K562 (cell line): ENCODE data around the gene MGAT4D. TPM values are rescaled to one million over a fixed set of nuclear protein-coding genes. Genes with fewer than 3 reads are reported as not detected.

Experiments used
- CCAR2 ChIP-seq: fragments of 200-400 bp; formaldehyde crosslinking; IDR thresholded peaks from 2 replicates; pipeline ENCODE4 v1.6.1; 2017; ENCODE audit warnings: mild to moderate bottlenecking, low read depth, low read length
- CHD7 ChIP-seq: fragments of 200-600 bp; sonication (generic); IDR thresholded peaks from one replicate; pipeline ENCODE4 v1.6.1; 2012; ENCODE audit warnings: mild to moderate bottlenecking, low read depth, low read length, inconsistent platforms
- DMBX1 ChIP-seq: fragments of 250-450 bp; sonication (Bioruptor Pico); IDR thresholded peaks from 2 replicates; pipeline ENCODE4 v1.8.0; 2022; ENCODE audit warnings: inconsistent platforms, mild to moderate bottlenecking, moderate library complexity, borderline replicate concordance
- DPF2 ChIP-seq: fragments of 450-650 bp; IDR thresholded peaks from 2 replicates; pipeline ENCODE4 v1.6.1; 2016
- FOS ChIP-seq: IDR thresholded peaks from 3 replicates; pipeline ENCODE4 v1.6.1; 2011; ENCODE audit not compliant: insufficient read length; ENCODE audit errors: extremely low read depth
- GABPB2 ChIP-seq: fragments of 250-450 bp; sonication (Bioruptor Pico); conservative IDR thresholded peaks from 2 replicates; pipeline ENCODE4 v1.5.1; 2021; ENCODE audit warnings: mild to moderate bottlenecking
- HMG20B ChIP-seq: fragments of 250-450 bp; sonication (Bioruptor Pico); IDR thresholded peaks from 2 replicates; pipeline ENCODE4 v1.5.0; 2021; ENCODE audit warnings: mild to moderate bottlenecking
- MCM3 ChIP-seq: fragments of 450-650 bp; IDR thresholded peaks from 2 replicates; pipeline ENCODE4 v1.6.1; 2016
- MXI1 ChIP-seq: IDR thresholded peaks from 2 replicates; pipeline ENCODE4 v1.6.1; 2011; ENCODE audit warnings: low read depth, mild to moderate bottlenecking, improper control_type of control experiment, low read length
- NFIC ChIP-seq: fragments of 450-650 bp; IDR thresholded peaks from 2 replicates; pipeline ENCODE4 v1.6.1; 2017; ENCODE audit warnings: mild to moderate bottlenecking, inconsistent platforms
- PHF21A ChIP-seq: fragments of 450-650 bp; IDR thresholded peaks from 2 replicates; pipeline ENCODE4 v1.6.1; 2017; ENCODE audit warnings: low read depth, borderline replicate concordance
- RBM14 ChIP-seq: fragments of 200-400 bp; formaldehyde crosslinking; IDR thresholded peaks from 2 replicates; pipeline ENCODE4 v1.6.1; 2018; ENCODE audit warnings: low read depth, mild to moderate bottlenecking, low read length, moderate library complexity, borderline replicate concordance; ENCODE audit not compliant: insufficient read depth
- RBM34 ChIP-seq: fragments of 200-400 bp; formaldehyde crosslinking; IDR thresholded peaks from 2 replicates; pipeline ENCODE4 v1.6.1; 2018; ENCODE audit warnings: low read length, borderline replicate concordance; ENCODE audit not compliant: insufficient read depth
- TAL1 ChIP-seq: fragments of 450-650 bp; IDR thresholded peaks from 2 replicates; pipeline ENCODE4 v1.6.1; 2016; ENCODE audit warnings: mild to moderate bottlenecking
- ZBTB17 ChIP-seq: fragments of 450-650 bp; formaldehyde crosslinking; IDR thresholded peaks from 2 replicates; pipeline ENCODE4 v1.4.0; 2020; ENCODE audit warnings: mild to moderate bottlenecking
- ZBTB7A ChIP-seq: IDR thresholded peaks from 2 replicates; pipeline ENCODE4 v1.6.1; 2011; ENCODE audit warnings: low read depth, mild to moderate bottlenecking, low read length, moderate library complexity, borderline replicate concordance; ENCODE audit not compliant: control insufficient read depth
- ZC3H11A ChIP-seq: IDR thresholded peaks from 2 replicates; pipeline ENCODE4 v1.6.1; 2012; ENCODE audit warnings: low read depth, low read length, improper control_type of control experiment
- ZC3H4 ChIP-seq: sonication (generic); formaldehyde crosslinking; IDR thresholded peaks from 2 replicates; pipeline ENCODE4 v1.9.0; 2021; ENCODE audit warnings: missing genetic modification reagents, borderline replicate concordance
- ZNF347 ChIP-seq: fragments of 450-650 bp; formaldehyde crosslinking; IDR thresholded peaks from 2 replicates; pipeline ENCODE4 v1.4.0; 2020; ENCODE audit warnings: low read depth, mild to moderate bottlenecking, moderate library complexity
- ZNF780A ChIP-seq: fragments of 250-450 bp; sonication (Bioruptor Pico); IDR thresholded peaks from 2 replicates; pipeline ENCODE4 v1.5.0; 2021; ENCODE audit warnings: mild to moderate bottlenecking
- polyA plus RNA-seq, 8 experiments: library from polyadenylated mRNA; depleted of rRNA in 4 of 8; stranded (reverse) in 5 of 8; unstranded in 3 of 8; fragments of >200 nt; fragmentation: Nextera tagmentation in 2 of 8; fragmentation: Illumina TruSeq in 1 of 8; extraction: Ambion mirVana in 2 of 8; extraction: Trizol in 1 of 8; gene quantifications; 2 replicates each; pipeline versions ENCODE4 v1.2.1 to v1.2.3, GENCODE V29; 2011 to 2014; ENCODE audit warnings: inconsistent platforms in 1 of 8, missing spikeins in 1 of 8
- total RNA-seq, 7 experiments: library from RNA; depleted of rRNA in 6 of 7; stranded (reverse); fragments of >200 nt in 6 of 7; fragmentation: Illumina TruSeq in 2 of 7; extraction: Trizol in 2 of 7; gene quantifications; 2 replicates each; pipeline versions ENCODE4 v1.2.1 to v1.2.3, GENCODE V29; 2011 to 2021; ENCODE audit warnings: low replicate concordance in 1 of 7

Gene MGAT4D
- total and polyA plus RNA-seq, 9 of the 15 experiments (the other 6 are each of a cell fraction or from before 2014, with no cell fraction given): not detected

- TF ChIP-seq CHD7 (no peak), ZC3H11A (no peak), ZC3H4 (CRISPR knock-in tag) (no peak), ZBTB7A (no peak), MXI1 (no peak), RBM14 (no peak), CCAR2 (no peak), DMBX1 (CRISPR knock-in tag) (no peak), TAL1 (no peak), PHF21A (no peak), FOS (no peak), ZNF347 (CRISPR knock-in tag) (no peak), DPF2 (no peak), ZBTB17 (no peak), NFIC (no peak), GABPB2 (CRISPR knock-in tag) (no peak), HMG20B (no peak), ZNF780A (CRISPR knock-in tag) (no peak), MCM3 (no peak), RBM34 (no peak)
Measured at GRCh38 chr4:140427919-140428471, 70.1 kb downstream of the MGAT4D start (continued).
